ENCODE measurements around the gene MYO18B. TPM values are rescaled to one million over a fixed set of nuclear protein-coding genes. Genes with fewer than 3 reads are reported as not detected.

MYO18B gene
- total RNA-seq, 1 donor from 2014 or later = 1.9 TPM

DNA sequence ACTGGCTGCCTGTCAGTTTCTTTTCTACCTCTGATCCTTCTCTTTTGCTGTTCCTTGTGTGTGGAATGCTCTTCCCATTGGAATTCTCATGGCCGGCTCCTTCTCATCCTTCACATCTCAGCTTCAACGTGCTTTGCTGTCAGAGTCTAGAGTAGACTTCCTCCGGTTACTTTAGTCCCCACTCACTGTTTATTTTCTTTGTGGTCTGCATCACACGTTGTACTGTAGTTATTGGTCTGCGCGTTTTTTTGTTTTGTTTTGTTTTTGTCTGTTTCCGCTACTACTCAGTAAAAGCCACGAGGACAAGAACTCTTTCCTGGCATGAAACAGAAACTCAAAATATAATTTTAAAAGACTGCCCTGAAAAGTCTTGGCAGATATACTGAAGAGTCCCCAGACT, 305.9 kb downstream of the MYO18B start:
- peaks cover 2% of the 10 kb centered on the region for H3K4me1 Mint-ChIP-seq (ENCODE audit: low read depth)
- no peak overlapping the region for H3K4me3 Mint-ChIP-seq (ENCODE audit: low read depth)
- H3K27me3 Mint-ChIP-seq = no peaks in the 10 kb centered on the region
- no peak overlapping the region for H3K27ac Mint-ChIP-seq
- H3K9me3 Mint-ChIP-seq (ENCODE audit: low read depth) = no peaks in the 10 kb centered on the region
- DNase-seq (ENCODE audit: low spot score, unreplicated experiment) = no peak
- no peaks in the 10 kb centered on the region for H3K36me3 Mint-ChIP-seq (ENCODE audit: insufficient read depth)
- TF ChIP-seq, protein P1, sequence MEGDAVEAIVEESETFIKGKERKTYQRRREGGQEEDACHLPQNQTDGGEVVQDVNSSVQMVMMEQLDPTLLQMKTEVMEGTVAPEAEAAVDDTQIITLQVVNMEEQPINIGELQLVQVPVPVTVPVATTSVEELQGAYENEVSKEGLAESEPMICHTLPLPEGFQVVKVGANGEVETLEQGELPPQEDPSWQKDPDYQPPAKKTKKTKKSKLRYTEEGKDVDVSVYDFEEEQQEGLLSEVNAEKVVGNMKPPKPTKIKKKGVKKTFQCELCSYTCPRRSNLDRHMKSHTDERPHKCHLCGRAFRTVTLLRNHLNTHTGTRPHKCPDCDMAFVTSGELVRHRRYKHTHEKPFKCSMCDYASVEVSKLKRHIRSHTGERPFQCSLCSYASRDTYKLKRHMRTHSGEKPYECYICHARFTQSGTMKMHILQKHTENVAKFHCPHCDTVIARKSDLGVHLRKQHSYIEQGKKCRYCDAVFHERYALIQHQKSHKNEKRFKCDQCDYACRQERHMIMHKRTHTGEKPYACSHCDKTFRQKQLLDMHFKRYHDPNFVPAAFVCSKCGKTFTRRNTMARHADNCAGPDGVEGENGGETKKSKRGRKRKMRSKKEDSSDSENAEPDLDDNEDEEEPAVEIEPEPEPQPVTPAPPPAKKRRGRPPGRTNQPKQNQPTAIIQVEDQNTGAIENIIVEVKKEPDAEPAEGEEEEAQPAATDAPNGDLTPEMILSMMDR (IDR thresholded peaks at IDR 0.05; ENCODE audit: unreplicated experiment) = no peak

- H3K27me3 Mint-ChIP-seq = no peaks in the 10 kb centered on the region
- no peak for DNase-seq (ENCODE audit: low spot score, unreplicated experiment)
- peaks cover 2% of the 10 kb centered on the region for H3K4me1 Mint-ChIP-seq (ENCODE audit: low read depth)
- H3K36me3 Mint-ChIP-seq (ENCODE audit: insufficient read depth) = no peaks in the 10 kb centered on the region
- TF ChIP-seq, protein P1 (IDR thresholded peaks at IDR 0.05; ENCODE audit: unreplicated experiment) = no peak
- no peak overlapping the region for H3K27ac Mint-ChIP-seq
- H3K4me3 Mint-ChIP-seq (ENCODE audit: low read depth) = no peak overlapping the region
- no peaks in the 10 kb centered on the region for H3K9me3 Mint-ChIP-seq (ENCODE audit: low read depth)
Measured at GRCh38 chr22:26050079-26050478, 308.1 kb downstream of the MYO18B start.

- DNase-seq (ENCODE audit: low spot score, unreplicated experiment) = no peak
- Mint-ChIP-seq H3K4me1 (ENCODE audit: low read depth) (no peaks in the 10 kb centered on the region), H3K27ac (no peak overlapping the region), H3K36me3 (ENCODE audit: insufficient read depth) (no peaks in the 10 kb centered on the region), H3K4me3 (ENCODE audit: low read depth) (no peak overlapping the region), H3K9me3 (ENCODE audit: low read depth) (no peaks in the 10 kb centered on the region), H3K27me3 (no peaks in the 10 kb centered on the region)
- TF ChIP-seq, protein P1 (IDR thresholded peaks at IDR 0.05; ENCODE audit: unreplicated experiment) = no peak
Measured at GRCh38 chr22:26053737-26054316, 311.8 kb downstream of the MYO18B start.

DNA sequence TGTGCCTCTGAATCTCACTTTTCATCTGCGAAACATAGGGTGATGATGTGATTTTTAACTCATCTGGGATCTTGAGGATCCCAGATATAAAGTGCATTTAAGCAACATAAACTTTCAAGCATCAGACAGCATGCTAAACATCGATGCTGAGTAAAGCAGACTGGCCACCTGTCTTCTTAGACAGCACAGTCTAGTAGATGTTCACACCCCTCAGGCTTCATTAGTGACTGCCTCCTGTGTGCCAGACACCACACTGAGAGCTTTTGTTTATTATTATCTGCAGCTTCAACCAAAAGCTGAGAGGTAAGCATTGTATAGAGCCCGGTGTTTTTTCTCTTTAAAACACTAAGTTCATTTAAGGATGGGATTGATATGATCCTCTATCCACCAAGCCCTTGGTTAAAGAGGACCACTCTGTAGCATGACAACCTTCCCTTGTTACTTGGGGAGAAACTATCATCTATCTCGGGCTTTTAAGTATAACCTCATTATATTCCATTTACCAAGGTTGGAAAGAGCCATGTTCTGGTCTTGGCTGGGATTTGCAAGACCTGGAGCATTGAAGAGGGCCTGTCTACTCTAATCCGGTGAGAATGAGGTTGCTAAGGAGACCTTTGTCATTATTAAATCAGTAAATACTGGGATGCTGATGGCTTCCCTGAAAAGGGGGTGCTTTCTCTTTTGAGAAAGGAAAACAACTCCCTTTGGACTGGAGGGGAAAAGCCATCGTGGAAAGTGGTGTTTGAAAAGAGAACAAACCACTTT, 313.0 kb downstream of the MYO18B start:
- no peaks in the 10 kb centered on the region for H3K4me1 Mint-ChIP-seq (ENCODE audit: low read depth)
- H3K27me3 Mint-ChIP-seq = no peaks in the 10 kb centered on the region
- H3K36me3 Mint-ChIP-seq (ENCODE audit: insufficient read depth) = no peaks in the 10 kb centered on the region
- H3K27ac Mint-ChIP-seq = no peak overlapping the region
- no peaks in the 10 kb centered on the region for H3K9me3 Mint-ChIP-seq (ENCODE audit: low read depth)
- no peak overlapping the region for H3K4me3 Mint-ChIP-seq (ENCODE audit: low read depth)
- TF ChIP-seq, protein P1 (IDR thresholded peaks at IDR 0.05; ENCODE audit: unreplicated experiment) = no peak
- DNase-seq (ENCODE audit: low spot score, unreplicated experiment) = no peak

- no peaks in the 10 kb centered on the region for H3K9me3 Mint-ChIP-seq (ENCODE audit: low read depth)
- no peaks in the 10 kb centered on the region for H3K36me3 Mint-ChIP-seq (ENCODE audit: insufficient read depth)
- no peak for DNase-seq (ENCODE audit: low spot score, unreplicated experiment)
- H3K27ac Mint-ChIP-seq = no peak overlapping the region
- TF ChIP-seq, protein P1 (IDR thresholded peaks at IDR 0.05; ENCODE audit: unreplicated experiment) = no peak
- no peaks in the 10 kb centered on the region for H3K27me3 Mint-ChIP-seq
- H3K4me3 Mint-ChIP-seq (ENCODE audit: low read depth) = no peak overlapping the region
- H3K4me1 Mint-ChIP-seq (ENCODE audit: low read depth) = no peaks in the 10 kb centered on the region
Measured at GRCh38 chr22:26055693-26056092, 313.7 kb downstream of the MYO18B start.

Data from progenitor cell of endocrine pancreas (in vitro differentiated cells).